Esophagus squamous epithelium (tissue), 4 donors: ENCODE results near the gene AOPEP.

Source experiments
- CTCF ChIP-seq, 6 experiments: fragments of 450-650 bp in 4 of 6; fragments of 200-600 bp in 2 of 6; sonication (generic) in 2 of 6; IDR thresholded peaks; one replicate each; pipeline ENCODE4 v1.5.1; 2016 to 2019; ENCODE audit warnings: antibody characterized with exemption in 6 of 6, mild to moderate bottlenecking in 4 of 6, moderate library complexity in 4 of 6
- POLR2A ChIP-seq, 4 donors: fragments of 450-650 bp; IDR thresholded peaks; one replicate each; pipeline ENCODE4 v1.6.1; 2017; ENCODE audit warnings: antibody characterized with exemption in 4 of 4, mild to moderate bottlenecking in 4 of 4, moderate library complexity in 3 of 4

DNA sequence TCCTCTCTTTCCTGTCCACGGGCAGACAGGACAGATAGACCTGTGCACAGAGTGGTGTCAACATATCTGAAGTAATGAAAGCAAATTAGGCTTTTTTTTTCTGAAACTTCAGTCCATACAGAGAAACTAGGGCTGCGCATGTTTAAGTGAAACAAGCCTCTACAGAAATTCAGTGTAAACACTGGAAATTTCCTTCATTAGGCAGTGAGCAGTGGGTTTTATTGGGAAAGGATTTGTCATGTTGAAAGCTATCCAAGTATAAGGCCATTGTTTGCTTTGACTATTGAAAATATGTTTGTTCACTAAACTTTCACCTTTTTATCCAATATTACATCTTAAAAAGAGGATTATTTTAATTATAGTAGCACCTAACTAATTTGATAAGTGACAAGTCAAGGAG is 161.2 kb downstream of the AOPEP start:
- no peak for TF ChIP-seq CTCF (IDR thresholded peaks at IDR 0.05)
- no peak for TF ChIP-seq POLR2A (IDR thresholded peaks at IDR 0.05)
